D721Med (cell line): ENCODE data around the gene STAP1.
"Not testable (repeated sequence)": the region's sequence is repeated elsewhere in the genome, so short reads cannot be mapped to it uniquely, and the experiment has no call there.

Source experiments
- DNase-seq: peaks from one replicate; pipeline ENCODE4 v3.0.0; 2011; ENCODE audit warnings: low spot score; ENCODE audit not compliant: insufficient read length
- FAIRE-seq: peaks from 2 replicates; lab custom pipeline; 2011; peaks lifted over from hg19 to GRCh38; lab: Jason Lieb, UNC
- CTCF ChIP-seq: IDR thresholded peaks from 2 replicates; pipeline ENCODE4 v1.5.1; 2012; ENCODE audit warnings: mild to moderate bottlenecking, control low read depth; ENCODE audit not compliant: insufficient read depth; ENCODE audit errors: missing control alignments

The STAP1 gene

GRCh38 chr4:67546004-67546356 lies 12.5 kb upstream of the STAP1 start:
- no peak for TF ChIP-seq CTCF
- FAIRE-seq (no peak), DNase-seq (no peak)

GRCh38 chr4:67546971-67547370 lies 11.6 kb upstream of the STAP1 start:
- no peak for TF ChIP-seq CTCF
- DNase-seq (no peak), FAIRE-seq (no peak)

DNA sequence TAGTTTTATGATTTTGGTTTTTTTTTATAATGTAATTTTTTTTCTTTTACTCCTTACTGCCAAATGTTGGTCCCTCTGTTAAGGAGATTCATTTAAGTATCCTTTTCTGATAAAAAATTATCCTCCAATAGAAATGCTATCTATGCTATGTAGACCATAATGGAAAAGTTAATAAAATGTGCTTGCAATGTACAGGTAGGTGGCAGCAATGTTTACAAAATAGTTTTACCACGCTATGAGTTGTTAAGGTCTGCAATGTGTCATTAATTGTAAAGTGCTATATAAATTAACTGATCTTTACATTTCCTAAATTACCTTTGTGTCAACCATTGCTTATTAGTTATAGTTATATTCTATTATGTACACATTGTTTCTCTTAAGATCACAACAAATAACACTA lies 9.4 kb upstream of the STAP1 start:
- FAIRE-seq (peak; percentile 66), DNase-seq (no peak)
- TF ChIP-seq CTCF: peak; percentile 67

GRCh38 chr4:67550451-67550850 lies 8.1 kb upstream of the STAP1 start:
- no peak for DNase-seq
- FAIRE-seq: no peak
- TF ChIP-seq CTCF: no peak

DNA sequence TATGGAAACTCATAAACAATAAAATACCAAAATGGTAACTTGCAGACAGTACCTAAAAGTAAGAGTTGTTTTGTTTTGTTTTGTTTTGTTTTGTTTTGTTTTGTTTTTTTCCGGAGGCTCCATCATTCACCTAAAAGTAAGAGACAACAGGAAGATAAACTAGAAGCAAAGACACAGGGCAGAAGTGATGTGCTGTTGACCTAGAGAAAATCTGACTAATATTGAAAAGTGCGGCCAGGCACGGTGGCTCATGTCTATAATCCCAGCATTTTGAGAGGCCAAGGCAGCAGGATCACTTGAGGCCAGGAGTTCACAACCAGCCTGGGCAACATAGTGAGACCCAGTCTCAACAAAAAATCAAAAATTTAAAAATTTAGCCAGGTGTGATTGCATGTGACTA lies 7.7 kb upstream of the STAP1 start:
- no peak for FAIRE-seq
- no peak for TF ChIP-seq CTCF

GRCh38 chr4:67552146-67552792 lies 6.3 kb upstream of the STAP1 start:
- DNase-seq, FAIRE-seq: not testable (repeated sequence)

More for the DNA sequence above, 7.7 kb upstream of the STAP1 start:
- no peak for DNase-seq

- TF ChIP-seq CTCF: no peak
- DNase-seq (no peak), FAIRE-seq (no peak)
These were observed 4.4 kb upstream of the STAP1 start for GRCh38 chr4:67554096-67554495.

- FAIRE-seq (no peak), DNase-seq (no peak)
- TF ChIP-seq CTCF: no peak
These were observed 3.1 kb upstream of the STAP1 start for GRCh38 chr4:67555447-67555846.
